Measurements from ENCODE around the gene STXBP3. TPM values are rescaled to one million over a fixed set of nuclear protein-coding genes. Genes with fewer than 3 reads are reported as not detected.
A peak's percentile ranks its signal among the peaks of the same experiment; 100 is the strongest.

The STXBP3 gene
- total and polyA plus RNA-seq, 8 donors = 19.1 to 50.7 (median 26.6) TPM

DNA sequence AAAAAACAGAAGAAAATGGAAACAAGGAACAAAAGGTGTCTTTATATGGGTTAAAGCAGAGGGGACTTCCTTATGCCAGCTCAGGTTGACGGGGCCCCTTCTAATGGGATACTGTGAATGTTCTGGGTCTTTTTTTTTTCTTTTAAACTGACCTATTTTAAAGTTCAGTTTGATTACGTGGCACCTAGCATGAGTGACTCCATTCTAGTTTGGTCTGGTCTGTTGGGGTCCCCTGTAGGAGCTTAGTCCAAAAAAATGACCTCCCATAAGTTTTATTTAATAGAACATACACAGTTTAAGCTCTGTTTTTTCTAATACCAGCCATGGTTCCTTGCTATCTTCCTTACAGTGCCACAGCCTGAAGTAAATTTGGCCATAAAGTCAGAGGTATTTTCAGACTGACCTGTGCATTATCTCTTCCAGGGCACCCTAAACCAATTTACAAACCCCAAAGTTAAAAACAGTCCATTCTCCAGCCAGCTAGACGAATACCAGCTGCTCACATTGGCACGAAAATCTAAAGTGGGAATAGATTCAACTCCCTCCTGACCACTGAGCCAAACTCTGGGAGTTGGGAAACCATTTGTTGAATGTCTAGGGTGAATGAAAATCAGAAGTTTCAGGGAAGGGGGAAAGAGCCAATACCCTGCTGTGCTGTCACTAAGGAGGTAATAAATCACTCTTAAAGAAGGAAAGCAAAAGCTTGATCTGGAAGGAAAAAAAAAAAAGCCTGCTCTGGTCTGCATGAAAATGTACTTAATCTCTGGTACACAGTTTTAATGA lies 68.1 kb downstream of the STXBP3 start:
- H3K27ac ChIP-seq = no peak overlapping the region
- TF ChIP-seq CTCF (IDR thresholded peaks at IDR 0.05) = no peak
- H3K4me3 ChIP-seq = no peak overlapping the region
- WGBS, 2 donors = 63 to 64% methylated on average over 4 of the region's 4 CpGs
- intact Hi-C loops (cut with DNase I) = no loop called here
- H3K36me3 ChIP-seq = no peaks in the 10 kb centered on the region
- ATAC-seq = no peak
- H3K9me3 ChIP-seq = no peaks in the 10 kb centered on the region
- DNase-seq = no peak
- H3K27me3 ChIP-seq = no peaks in the 10 kb centered on the region
- FAIRE-seq = no peak
- peaks cover 0 to 15% (median 3%) of the 10 kb centered on the region in 3 donors for H3K4me1 ChIP-seq

DNA sequence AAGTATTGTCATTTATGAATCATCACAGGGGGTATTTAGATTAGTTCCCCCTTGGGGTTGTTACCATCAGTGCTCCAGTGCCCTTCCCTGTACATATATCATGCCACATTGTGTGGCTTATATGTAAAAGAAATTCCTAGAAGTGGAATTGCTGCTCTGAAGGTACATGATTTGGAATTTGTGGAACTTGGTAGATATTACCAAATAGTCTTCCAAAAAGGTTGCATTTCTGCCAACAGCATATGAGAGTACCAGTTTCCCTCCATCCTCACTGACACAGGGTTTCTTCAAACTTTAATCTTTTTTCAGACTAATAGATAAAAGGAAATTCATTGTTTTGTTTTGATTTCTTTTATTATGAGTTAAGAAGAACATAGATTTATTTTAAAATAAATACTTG lies 69.1 kb downstream of the STXBP3 start:
- TF ChIP-seq CTCF (IDR thresholded peaks at IDR 0.05) = no peak
- Histone ChIP-seq H3K9me3 (no peaks in the 10 kb centered on the region), H3K4me3 (no peak overlapping the region), H3K36me3 (no peaks in the 10 kb centered on the region), H3K27me3 (no peaks in the 10 kb centered on the region), H3K4me1 (peaks cover 0 to 15% (median 3%) of the 10 kb centered on the region in 3 donors), H3K27ac (peak overlapping the region in 3 of 4 donors; percentile 61 to 85 (median 66))
- FAIRE-seq (no peak), ATAC-seq (no peak), DNase-seq (no peak)
- intact Hi-C loops (cut with DNase I) = no loop called here

GRCh38 chr1:108816049-108816893 lies 69.8 kb downstream of the STXBP3 start:
- intact Hi-C loops (cut with DNase I) = no loop called here
- FAIRE-seq = peak; percentile 71
- ATAC-seq = peak; percentile 91 to 94 (median 94)
- no peaks in the 10 kb centered on the region for H3K9me3 ChIP-seq
- peak overlapping the region in 2 of 4 donors; percentile 21 to 30 for H3K4me3 ChIP-seq
- DNase-seq = peak; percentile 68 to 80 (median 76)
- peaks cover 0 to 15% (median 3%) of the 10 kb centered on the region in 3 donors for H3K4me1 ChIP-seq
- H3K36me3 ChIP-seq = no peaks in the 10 kb centered on the region
- WGBS, 2 donors = 20 to 22% methylated on average over 12 of the region's 12 CpGs
- H3K27ac ChIP-seq = peak overlapping the region; percentile 57 to 85 (median 64)
- no peaks in the 10 kb centered on the region for H3K27me3 ChIP-seq
- no peak for TF ChIP-seq CTCF (IDR thresholded peaks at IDR 0.05)

- H3K9me3 ChIP-seq = no peaks in the 10 kb centered on the region
- ATAC-seq (peak; percentile 20 to 50 (median 33)), DNase-seq (peak in 2 of 6 donors; percentile 7 to 32), FAIRE-seq (no peak)
- peaks cover 0 to 15% (median 3%) of the 10 kb centered on the region in 3 donors for H3K4me1 ChIP-seq
- intact Hi-C loops (cut with DNase I) = no loop called here
- WGBS, 2 donors = 75 to 81% methylated on average over 8 of the region's 8 CpGs
- H3K36me3 ChIP-seq = no peaks in the 10 kb centered on the region
- no peak for TF ChIP-seq CTCF (IDR thresholded peaks at IDR 0.05)
- no peaks in the 10 kb centered on the region for H3K27me3 ChIP-seq
- peak overlapping the region in 2 of 4 donors; percentile 21 to 30 for H3K4me3 ChIP-seq
- H3K27ac ChIP-seq = peak overlapping the region; percentile 57 to 85 (median 64)
These were observed 70.5 kb downstream of the STXBP3 start for GRCh38 chr1:108817016-108817415.
